Heart left ventricle (tissue), 13 donors: ENCODE measurements around the gene AFDN.

ENCODE experiments used
- POLR2A ChIP-seq, 2 donors: fragments of 450-650 bp; IDR thresholded peaks; one replicate each; pipeline ENCODE4 v1.6.1; 2017; ENCODE audit warnings: antibody characterized with exemption in 2 of 2, mild to moderate bottlenecking in 2 of 2, moderate library complexity in 2 of 2
- TF ChIP-seq, protein P1 (sequence below), 12 donors: fragments of 200-600 bp; sonication (generic) in 4 of 12; IDR thresholded peaks; one replicate each; pipeline versions ENCODE4 v1.5.0 to v1.8.0; 2018 to 2022; ENCODE audit warnings: antibody characterized with exemption in 12 of 12, mild to moderate bottlenecking in 5 of 12
- donor health status: ischemic (EF 13 %, LVEDD 7.1; RV severe dilation, severe dysfunction).
- donor health status: DM: no; HTN: yes; CAD: no.
- donor health status: DM: no; HTN: no; CAD: no.
- donor health status: ischemic (EF 25% LVEDD 6.9; RV normal size, moderate dysfunction).
- donor health status: ischemic (EF 25% LVEDD 5.7; RV mildly dilated, moderate dysfunction).
- donor health status: ischemic (EF 35%, LVEDD 5.7; RV mildly dilated, moderate dysfunction).
- donor health status: nonischemic (EF 11% LVEDD 7.7; RV severe dilation, severe dysfunction).
- donor health status: DM: yes; HTN: yes; CAD: no.
- donor health status: PGD.
- donor health status: ischemic (EF 29% LVEDD 5.4; RV normal size, mild dysfunction).
- donor health status: nonischemic (EF 23%, LVEDD 6.1; RV moderate dilation, normal function).

DNA sequence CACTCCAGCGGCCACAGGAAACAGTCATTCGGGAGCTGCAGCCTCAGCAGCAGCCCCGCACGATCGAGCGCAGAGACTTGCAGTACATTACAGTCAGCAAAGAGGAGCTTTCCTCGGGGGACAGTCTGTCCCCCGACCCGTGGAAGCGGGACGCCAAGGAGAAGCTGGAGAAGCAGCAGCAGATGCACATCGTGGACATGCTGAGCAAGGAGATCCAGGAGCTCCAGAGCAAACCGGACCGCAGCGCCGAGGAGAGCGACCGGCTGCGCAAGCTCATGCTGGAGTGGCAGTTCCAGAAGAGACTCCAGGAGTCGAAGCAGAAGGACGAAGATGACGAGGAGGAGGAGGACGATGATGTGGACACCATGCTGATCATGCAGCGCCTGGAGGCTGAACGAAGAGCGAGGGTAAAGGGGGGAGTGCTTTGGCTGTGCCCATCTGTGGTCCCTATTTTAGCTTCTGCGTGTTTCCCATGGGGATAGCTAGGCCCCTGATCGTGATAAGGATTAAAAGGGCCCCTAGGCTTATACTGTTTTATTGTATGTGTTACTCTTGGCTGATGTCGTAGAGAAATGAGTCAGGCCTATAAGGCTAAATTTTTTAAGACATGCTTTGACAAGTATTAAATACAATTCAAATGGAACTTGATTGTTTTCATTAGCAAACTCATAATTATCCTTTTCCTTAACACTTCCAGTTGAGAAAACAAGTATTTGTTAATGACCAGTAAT lies 125.2 kb downstream of the AFDN start:
- TF ChIP-seq, protein P1, sequence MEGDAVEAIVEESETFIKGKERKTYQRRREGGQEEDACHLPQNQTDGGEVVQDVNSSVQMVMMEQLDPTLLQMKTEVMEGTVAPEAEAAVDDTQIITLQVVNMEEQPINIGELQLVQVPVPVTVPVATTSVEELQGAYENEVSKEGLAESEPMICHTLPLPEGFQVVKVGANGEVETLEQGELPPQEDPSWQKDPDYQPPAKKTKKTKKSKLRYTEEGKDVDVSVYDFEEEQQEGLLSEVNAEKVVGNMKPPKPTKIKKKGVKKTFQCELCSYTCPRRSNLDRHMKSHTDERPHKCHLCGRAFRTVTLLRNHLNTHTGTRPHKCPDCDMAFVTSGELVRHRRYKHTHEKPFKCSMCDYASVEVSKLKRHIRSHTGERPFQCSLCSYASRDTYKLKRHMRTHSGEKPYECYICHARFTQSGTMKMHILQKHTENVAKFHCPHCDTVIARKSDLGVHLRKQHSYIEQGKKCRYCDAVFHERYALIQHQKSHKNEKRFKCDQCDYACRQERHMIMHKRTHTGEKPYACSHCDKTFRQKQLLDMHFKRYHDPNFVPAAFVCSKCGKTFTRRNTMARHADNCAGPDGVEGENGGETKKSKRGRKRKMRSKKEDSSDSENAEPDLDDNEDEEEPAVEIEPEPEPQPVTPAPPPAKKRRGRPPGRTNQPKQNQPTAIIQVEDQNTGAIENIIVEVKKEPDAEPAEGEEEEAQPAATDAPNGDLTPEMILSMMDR (IDR thresholded peaks at IDR 0.05) = no peak
- TF ChIP-seq POLR2A (IDR thresholded peaks at IDR 0.05) = no peak
